Kidney tubule cell (primary cell): ENCODE data around the gene CGB7.
A peak's percentile ranks its signal among the peaks of the same experiment; 100 is the strongest.

Experiments
- DNase-seq: peaks from one replicate; pipeline ENCODE4 v3.0.0-alpha.2; 2018; ENCODE audit warnings: low spot score

Gene CGB7

DNA sequence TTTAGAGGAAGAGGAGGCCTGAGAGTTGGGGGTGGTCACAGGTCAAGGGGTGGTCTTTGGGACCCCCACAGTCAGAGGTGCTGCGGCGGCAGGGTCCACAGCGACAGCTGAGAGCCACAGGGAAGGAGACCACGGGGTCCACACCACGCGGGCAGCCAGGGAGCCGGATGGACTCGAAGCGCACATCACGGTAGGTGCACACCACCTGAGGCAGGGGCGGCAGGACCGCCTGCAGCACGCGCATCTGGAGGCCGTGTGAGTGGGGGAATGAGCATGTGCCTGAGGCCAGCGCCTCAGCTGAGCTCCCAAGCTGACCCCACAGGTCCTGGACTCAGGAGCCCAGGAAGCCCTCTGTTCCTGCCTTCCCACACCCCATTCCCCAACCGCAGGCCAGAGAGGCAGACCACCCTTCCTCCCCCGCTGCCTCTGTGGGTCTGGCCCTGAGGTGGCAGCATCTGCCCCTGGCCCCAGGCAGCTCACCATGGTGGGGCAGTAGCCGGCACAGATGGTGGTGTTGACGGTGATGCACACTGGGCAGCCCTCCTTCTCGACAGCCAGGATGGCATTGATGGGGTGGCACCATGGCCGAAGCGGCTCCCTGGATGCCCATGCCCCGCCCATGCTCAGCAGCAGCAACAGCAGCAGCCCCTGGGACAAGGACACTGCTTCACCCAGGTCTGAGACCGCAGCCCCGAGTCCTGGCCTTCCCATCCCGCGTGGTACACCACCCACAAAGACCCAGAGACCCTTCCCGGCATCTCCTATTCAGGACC is 41.3 kb downstream of the CGB7 start:
- DNase-seq: peak; percentile 0

DNA sequence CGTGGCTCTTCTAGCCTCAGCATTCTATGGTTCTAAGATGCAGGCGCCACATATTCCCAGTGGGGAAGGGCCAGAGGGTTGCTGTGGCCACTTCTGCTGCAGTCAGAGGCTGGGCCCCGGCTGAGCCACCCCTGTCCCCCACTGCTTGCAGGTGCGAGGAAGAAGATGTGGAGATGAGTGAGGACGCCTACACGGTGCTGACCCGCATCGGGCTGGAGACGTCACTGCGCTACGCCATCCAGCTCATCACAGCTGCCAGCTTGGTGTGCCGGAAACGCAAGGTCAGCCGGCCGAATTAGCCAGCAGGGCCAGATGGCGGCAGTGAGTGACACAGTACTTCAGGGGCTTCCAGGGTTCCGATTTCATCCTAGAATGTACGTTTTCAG is 42.7 kb downstream of the CGB7 start:
- DNase-seq: no peak

DNA sequence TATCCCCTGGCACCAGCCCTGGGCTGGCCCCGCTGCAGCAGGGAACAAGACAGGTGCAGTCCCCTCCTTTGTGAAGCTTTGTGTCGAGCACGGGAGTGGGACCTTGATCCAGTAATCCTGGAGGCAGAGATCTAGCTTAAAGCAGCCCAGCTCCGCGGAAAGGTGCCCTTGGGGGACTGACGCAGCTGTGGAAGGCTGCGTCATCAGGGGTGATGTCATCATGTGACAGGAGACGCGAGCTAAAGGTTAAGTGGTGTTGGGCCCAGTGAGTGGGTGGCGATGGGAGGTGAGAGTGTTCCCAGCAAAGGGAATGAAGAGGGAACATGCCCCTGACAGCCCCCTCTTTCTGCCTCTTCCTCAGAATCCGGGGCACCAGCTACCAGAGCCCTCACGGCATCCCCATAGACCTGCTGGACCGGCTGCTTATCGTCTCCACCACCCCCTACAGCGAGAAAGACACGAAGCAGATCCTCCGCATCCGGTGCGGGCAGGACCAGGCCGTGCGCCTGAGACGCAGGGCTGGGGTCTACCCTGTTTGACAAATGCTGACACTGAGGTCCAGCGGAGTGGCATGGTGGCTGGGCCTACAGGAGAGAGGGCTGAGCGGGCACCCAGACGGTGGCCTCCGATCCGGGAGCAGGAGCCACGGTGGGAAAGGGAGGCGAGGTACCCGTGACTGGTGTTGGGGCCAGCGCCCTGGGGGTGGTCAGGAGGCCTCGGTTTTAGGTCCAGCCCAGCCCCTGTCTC is 43.3 kb downstream of the CGB7 start:
- DNase-seq: no peak

DNA sequence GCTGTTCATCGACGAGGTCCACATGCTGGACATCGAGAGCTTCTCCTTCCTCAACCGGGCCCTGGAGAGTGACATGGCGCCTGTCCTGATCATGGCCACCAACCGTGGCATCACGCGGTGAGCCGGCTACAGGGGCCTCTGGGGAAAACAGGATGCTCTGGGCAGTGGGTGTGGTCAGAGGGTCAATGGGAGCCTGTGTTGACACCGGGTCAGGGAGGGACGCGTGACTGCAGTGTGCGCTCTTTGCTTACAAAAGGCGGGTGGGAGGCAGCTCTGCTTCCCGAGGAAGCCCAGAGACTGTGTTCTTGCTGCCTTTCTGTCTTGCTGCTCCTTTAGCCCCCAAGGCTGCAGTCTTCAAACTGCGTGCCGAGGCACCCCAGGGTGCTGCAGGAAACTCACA is 46.4 kb downstream of the CGB7 start:
- DNase-seq: no peak

DNA sequence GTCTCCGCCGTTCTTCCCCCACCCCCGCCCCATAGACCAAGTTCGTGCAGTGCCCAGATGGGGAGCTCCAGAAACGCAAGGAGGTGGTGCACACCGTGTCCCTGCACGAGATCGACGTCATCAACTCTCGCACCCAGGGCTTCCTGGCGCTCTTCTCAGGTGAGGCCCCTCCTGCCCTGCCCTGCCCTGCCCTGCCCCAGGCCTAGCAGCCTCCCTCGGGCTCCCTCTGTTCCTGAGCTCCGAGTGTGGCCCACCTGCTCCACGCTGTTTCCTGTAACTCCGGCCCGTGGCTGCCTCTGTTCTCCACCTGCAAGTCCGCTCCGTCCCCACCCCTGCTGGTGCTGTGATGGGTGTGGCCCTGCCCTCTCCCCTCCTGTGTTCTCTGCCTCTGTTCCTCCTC is 47.1 kb downstream of the CGB7 start:
- DNase-seq: no peak

DNA sequence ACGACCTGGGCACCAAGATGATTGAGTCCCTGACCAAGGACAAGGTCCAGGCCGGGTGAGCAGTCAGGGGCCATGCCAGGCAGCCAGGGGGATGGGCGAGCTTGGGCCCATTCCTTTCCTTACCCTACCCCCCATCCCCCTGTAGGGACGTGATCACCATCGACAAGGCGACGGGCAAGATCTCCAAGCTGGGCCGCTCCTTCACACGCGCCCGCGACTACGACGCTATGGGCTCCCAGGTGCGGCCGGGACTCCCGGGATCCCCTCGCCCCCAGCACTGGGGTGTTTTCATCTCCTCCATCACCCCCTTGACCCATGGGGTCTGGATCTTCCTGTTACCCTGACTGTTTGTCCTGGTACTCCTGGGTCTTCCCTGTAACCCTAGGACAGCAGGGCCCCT is 47.7 kb downstream of the CGB7 start:
- no peak for DNase-seq

DNA sequence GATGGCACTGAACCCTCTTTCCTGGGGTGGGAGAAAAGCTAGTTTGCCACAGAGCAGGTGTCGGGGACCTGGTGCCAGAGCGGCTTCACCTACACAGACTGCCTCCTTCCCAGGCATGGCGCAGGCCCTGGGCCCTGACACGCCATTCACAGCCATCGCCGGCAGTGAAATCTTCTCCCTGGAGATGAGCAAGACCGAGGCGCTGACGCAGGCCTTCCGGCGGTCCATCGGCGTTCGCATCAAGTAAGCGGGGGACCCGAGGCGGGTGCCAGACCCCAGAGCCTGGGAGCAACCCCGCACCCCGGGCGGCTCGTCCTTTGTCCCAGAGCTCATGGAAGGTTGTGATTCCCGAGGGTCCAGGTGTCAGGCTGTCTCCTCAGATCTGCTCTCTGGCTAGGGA is 50.6 kb downstream of the CGB7 start:
- no peak for DNase-seq

DNA sequence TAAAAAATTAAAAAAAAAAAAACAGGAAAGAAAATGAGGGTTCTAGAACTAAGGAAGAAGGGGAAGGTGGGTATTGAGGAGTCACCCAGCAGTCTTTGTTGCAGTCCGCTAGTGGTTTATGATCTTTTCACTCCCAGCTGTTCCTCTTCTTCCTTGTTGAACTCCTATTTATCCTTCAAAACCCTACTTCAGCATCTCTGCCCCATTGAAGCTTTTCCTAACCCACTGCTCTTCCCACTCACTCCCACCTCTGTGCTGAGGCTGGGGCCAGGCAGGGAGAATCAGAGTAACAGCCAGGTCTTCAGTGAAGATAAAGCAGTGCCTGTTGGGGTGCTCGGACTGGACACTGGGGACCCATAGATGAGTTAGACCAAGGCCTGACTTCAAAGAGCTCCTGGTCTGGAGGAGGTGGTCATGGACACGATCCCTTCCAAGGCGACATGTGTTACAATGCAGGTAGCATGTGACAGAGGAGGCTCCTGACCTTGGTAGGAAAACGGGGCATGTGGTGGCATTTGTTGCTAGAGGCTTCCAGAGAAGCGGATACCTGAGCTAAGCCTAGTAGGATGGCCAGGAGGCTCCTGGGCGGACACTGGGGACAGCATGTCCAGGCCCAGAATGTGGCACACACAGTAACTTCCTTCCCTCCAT is 52.5 kb downstream of the CGB7 start:
- no peak for DNase-seq
